ENCODE results near the gene MTA3. TPM values are rescaled to one million over a fixed set of nuclear protein-coding genes. Genes with fewer than 3 reads are reported as not detected.
"Not testable (repeated sequence)": the region's sequence is repeated elsewhere in the genome, so short reads cannot be mapped to it uniquely, and the experiment has no call there.

MTA3 gene
- total RNA-seq, 1 donor from 2014 or later = 26.8 TPM

- H3K36me3 Mint-ChIP-seq (ENCODE audit: low read depth) = peaks cover 19% of the 10 kb centered on the region
- no peak for TF ChIP-seq CTCF (IDR thresholded peaks at IDR 0.05)
- H3K27ac Mint-ChIP-seq = no peak overlapping the region
- H3K27me3 Mint-ChIP-seq = no peaks in the 10 kb centered on the region
- ChIA-PET CTCF (no interaction called here), POLR2A (no interaction called here)
- DNase-seq (no peak), ATAC-seq (ENCODE audit: low read depth) (no peak)
- intact Hi-C loops (cut with micrococcal nuclease) = no loop called here
- no peak overlapping the region for H3K4me3 Mint-ChIP-seq
- peaks cover 28% of the 10 kb centered on the region for H3K4me1 Mint-ChIP-seq
- H3K9me3 Mint-ChIP-seq = no peaks in the 10 kb centered on the region
These were observed 4.1 kb downstream of the MTA3 start for GRCh38 chr2:42572297-42573081.

GRCh38 chr2:42573256-42573655, 4.8 kb downstream of the MTA3 start:
- Mint-ChIP-seq H3K9me3 (no peaks in the 10 kb centered on the region), H3K27me3 (no peaks in the 10 kb centered on the region), H3K27ac (no peak overlapping the region), H3K4me3 (no peak overlapping the region), H3K4me1 (peaks cover 22% of the 10 kb centered on the region), H3K36me3 (ENCODE audit: low read depth) (peaks cover 20% of the 10 kb centered on the region)
- no peak for DNase-seq
- TF ChIP-seq CTCF (IDR thresholded peaks at IDR 0.05) = no peak
- ATAC-seq (ENCODE audit: low read depth) = no peak
- ChIA-PET POLR2A (no interaction called here), CTCF (no interaction called here)
- intact Hi-C loops (cut with micrococcal nuclease) = no loop called here

GRCh38 chr2:42575458-42576064, 7.1 kb downstream of the MTA3 start:
- intact Hi-C loops (cut with micrococcal nuclease) = no loop called here
- TF ChIP-seq CTCF (IDR thresholded peaks at IDR 0.05) = no peak
- no peak overlapping the region for H3K27ac Mint-ChIP-seq
- no peak overlapping the region for H3K4me3 Mint-ChIP-seq
- no peaks in the 10 kb centered on the region for H3K9me3 Mint-ChIP-seq
- peaks cover 35% of the 10 kb centered on the region for H3K36me3 Mint-ChIP-seq (ENCODE audit: low read depth)
- ChIA-PET CTCF (no interaction called here), POLR2A (interaction anchor here (0.6 kb wide), 1 partner anchor 13 kb away, joined by 3 read pairs; no protein-coding TSS in a partner anchor)
- no peaks in the 10 kb centered on the region for H3K27me3 Mint-ChIP-seq
- H3K4me1 Mint-ChIP-seq = peaks cover 11% of the 10 kb centered on the region
- ATAC-seq (ENCODE audit: low read depth) (no peak), DNase-seq (no peak)

- intact Hi-C loops (cut with micrococcal nuclease) = no loop called here
- Mint-ChIP-seq H3K36me3 (ENCODE audit: low read depth) (peaks cover 53% of the 10 kb centered on the region), H3K27me3 (no peaks in the 10 kb centered on the region), H3K9me3 (no peaks in the 10 kb centered on the region), H3K4me3 (no peak overlapping the region), H3K27ac (no peak overlapping the region), H3K4me1 (peaks cover 11% of the 10 kb centered on the region)
- no peak for TF ChIP-seq CTCF (IDR thresholded peaks at IDR 0.05)
- no peak for DNase-seq
- POLR2A ChIA-PET = no interaction called here
- CTCF ChIA-PET = interaction anchor here (0.5 kb wide), 1 partner anchor 1305 kb away, joined by 3 read pairs; no protein-coding TSS in a partner anchor
- ATAC-seq (ENCODE audit: low read depth) = no peak
These were observed 10.2 kb downstream of the MTA3 start for GRCh38 chr2:42578621-42579020.

- intact Hi-C loops (cut with micrococcal nuclease) = no loop called here
- Mint-ChIP-seq H3K27me3 (no peaks in the 10 kb centered on the region), H3K4me3 (no peak overlapping the region), H3K36me3 (ENCODE audit: low read depth) (peaks cover 46% of the 10 kb centered on the region), H3K27ac (no peak overlapping the region), H3K9me3 (no peaks in the 10 kb centered on the region), H3K4me1 (no peaks in the 10 kb centered on the region)
- DNase-seq (no peak), ATAC-seq (ENCODE audit: low read depth) (no peak)
- TF ChIP-seq CTCF (IDR thresholded peaks at IDR 0.05) = no peak
- ChIA-PET CTCF (interaction anchor here (0.6 kb wide), 1 partner anchor 67 kb away, joined by 3 read pairs; no protein-coding TSS in a partner anchor), POLR2A (no interaction called here)
These were observed 12.8 kb downstream of the MTA3 start for GRCh38 chr2:42581257-42581656.

GRCh38 chr2:42584628-42585027, 16.2 kb downstream of the MTA3 start:
- H3K36me3 Mint-ChIP-seq (ENCODE audit: low read depth) = peaks cover 38% of the 10 kb centered on the region
- intact Hi-C loops (cut with micrococcal nuclease); ATAC-seq (ENCODE audit: low read depth); H3K4me1 Mint-ChIP-seq; H3K4me3 Mint-ChIP-seq; H3K9me3 Mint-ChIP-seq; DNase-seq; H3K27me3 Mint-ChIP-seq; CTCF ChIA-PET; H3K27ac Mint-ChIP-seq; POLR2A ChIA-PET: not testable (repeated sequence)

Data from activated B cell treated with CpG ODN at 0.5 μM for 24 hours (primary cell).